Measurements from ENCODE around the gene BBC3.
"Not testable (repeated sequence)": the region's sequence is repeated elsewhere in the genome, so short reads cannot be mapped to it uniquely, and the experiment has no call there.

GRCh38 chr19:47276513-47276912 is 45.5 kb upstream of the BBC3 start:
- not testable (repeated sequence) for TF ChIP-seq CTCF (conservative IDR thresholded peaks at IDR 0.05; ENCODE audit: low read depth in 2 of 2); POLR2AphosphoS5 (IDR thresholded peaks at IDR 0.05; ENCODE audit: low read depth); EZH2 (IDR thresholded peaks at IDR 0.05; ENCODE audit: low read depth, unreplicated experiment); STAT1 (IDR thresholded peaks at IDR 0.05; ENCODE audit: unreplicated experiment); JUNB (IDR thresholded peaks at IDR 0.05; ENCODE audit: unreplicated experiment); EZH2phosphoT487 (IDR thresholded peaks at IDR 0.05; ENCODE audit: unreplicated experiment); ZNF331 (CRISPR knock-in tag; IDR thresholded peaks at IDR 0.05; ENCODE audit: low read depth); REST (IDR thresholded peaks at IDR 0.05; ENCODE audit: unreplicated experiment)
- TF ChIP-seq, protein P1, sequence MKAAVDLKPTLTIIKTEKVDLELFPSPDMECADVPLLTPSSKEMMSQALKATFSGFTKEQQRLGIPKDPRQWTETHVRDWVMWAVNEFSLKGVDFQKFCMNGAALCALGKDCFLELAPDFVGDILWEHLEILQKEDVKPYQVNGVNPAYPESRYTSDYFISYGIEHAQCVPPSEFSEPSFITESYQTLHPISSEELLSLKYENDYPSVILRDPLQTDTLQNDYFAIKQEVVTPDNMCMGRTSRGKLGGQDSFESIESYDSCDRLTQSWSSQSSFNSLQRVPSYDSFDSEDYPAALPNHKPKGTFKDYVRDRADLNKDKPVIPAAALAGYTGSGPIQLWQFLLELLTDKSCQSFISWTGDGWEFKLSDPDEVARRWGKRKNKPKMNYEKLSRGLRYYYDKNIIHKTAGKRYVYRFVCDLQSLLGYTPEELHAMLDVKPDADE (IDR thresholded peaks at IDR 0.05) = not testable (repeated sequence)

All from GM23338 (cell line).